ELF-1 (cell line): ENCODE measurements around the gene LGALS3BP.
A peak's percentile ranks its signal among the peaks of the same experiment; 100 is the strongest.
"Not testable (repeated sequence)": the region's sequence is repeated elsewhere in the genome, so short reads cannot be mapped to it uniquely, and the experiment has no call there.

ENCODE experiments used
- DNase-seq: peaks from one replicate; pipeline ENCODE4 v3.0.0-alpha.2; 2016; ENCODE audit warnings: low read depth, low spot score

LGALS3BP gene

GRCh38 chr17:78963378-78963777 lies 16.3 kb downstream of the LGALS3BP start:
- no peak for DNase-seq

- DNase-seq: not testable (repeated sequence)
Measured at GRCh38 chr17:78962984-78963348, 16.8 kb downstream of the LGALS3BP start.

GRCh38 chr17:78962345-78962983 lies 17.3 kb downstream of the LGALS3BP start:
- DNase-seq: peak; percentile 85

GRCh38 chr17:78961571-78961970 lies 18.2 kb downstream of the LGALS3BP start:
- no peak for DNase-seq

- no peak for DNase-seq
Measured at GRCh38 chr17:78960928-78961327, 18.8 kb downstream of the LGALS3BP start.

- DNase-seq: no peak
Measured at GRCh38 chr17:78959803-78960202, 19.9 kb downstream of the LGALS3BP start.

- DNase-seq: peak; percentile 64
Measured at GRCh38 chr17:78958641-78959127, 21.0 kb downstream of the LGALS3BP start.

GRCh38 chr17:78957128-78957527 lies 22.6 kb downstream of the LGALS3BP start:
- no peak for DNase-seq

- peak; percentile 86 for DNase-seq
Measured at GRCh38 chr17:78956254-78956653, 23.5 kb downstream of the LGALS3BP start.

GRCh38 chr17:78954684-78955083 lies 25.0 kb downstream of the LGALS3BP start:
- no peak for DNase-seq

- no peak for DNase-seq
Measured at GRCh38 chr17:78953356-78954350, 26.1 kb downstream of the LGALS3BP start.

GRCh38 chr17:78952706-78953105 lies 27.0 kb downstream of the LGALS3BP start:
- no peak for DNase-seq

- no peak for DNase-seq
Measured at GRCh38 chr17:78951967-78952551, 27.7 kb downstream of the LGALS3BP start.

- no peak for DNase-seq
Measured at GRCh38 chr17:78950870-78951269, 28.9 kb downstream of the LGALS3BP start.

- no peak for DNase-seq
Measured at GRCh38 chr17:78947235-78948149, 32.2 kb downstream of the LGALS3BP start.

GRCh38 chr17:78946631-78947030 lies 33.1 kb downstream of the LGALS3BP start:
- DNase-seq: no peak

GRCh38 chr17:78946131-78946530 lies 33.6 kb downstream of the LGALS3BP start:
- DNase-seq: no peak

GRCh38 chr17:78945455-78945854 lies 34.3 kb downstream of the LGALS3BP start:
- DNase-seq: not testable (repeated sequence)

- DNase-seq: no peak
Measured at GRCh38 chr17:78944956-78945355, 34.8 kb downstream of the LGALS3BP start.

GRCh38 chr17:78944026-78944425 lies 35.7 kb downstream of the LGALS3BP start:
- no peak for DNase-seq

GRCh38 chr17:78940708-78941107 lies 39.0 kb downstream of the LGALS3BP start:
- DNase-seq: peak; percentile 81
